Esophagus muscularis mucosa (tissue), 3 donors: ENCODE results near the gene HCFC1.

Experiments used
- POLR2A ChIP-seq: fragments of 450-650 bp; IDR thresholded peaks from one replicate; pipeline ENCODE4 v1.6.1; 2017; ENCODE audit warnings: antibody characterized with exemption, moderate library complexity, mild to moderate bottlenecking, low read depth
- TF ChIP-seq, protein P1 (sequence below), 3 experiments: fragments of 200-600 bp in 2 of 3; fragments of 450-650 bp in 1 of 3; sonication (generic) in 2 of 3; IDR thresholded peaks; one replicate each; pipeline ENCODE4 v1.5.1; 2017 to 2019; ENCODE audit warnings: antibody characterized with exemption in 3 of 3, mild to moderate bottlenecking in 2 of 3, moderate library complexity in 1 of 3

GRCh38 chrX:153919281-153919680 is 52.3 kb downstream of the HCFC1 start:
- no peak for TF ChIP-seq POLR2A
- TF ChIP-seq, protein P1, sequence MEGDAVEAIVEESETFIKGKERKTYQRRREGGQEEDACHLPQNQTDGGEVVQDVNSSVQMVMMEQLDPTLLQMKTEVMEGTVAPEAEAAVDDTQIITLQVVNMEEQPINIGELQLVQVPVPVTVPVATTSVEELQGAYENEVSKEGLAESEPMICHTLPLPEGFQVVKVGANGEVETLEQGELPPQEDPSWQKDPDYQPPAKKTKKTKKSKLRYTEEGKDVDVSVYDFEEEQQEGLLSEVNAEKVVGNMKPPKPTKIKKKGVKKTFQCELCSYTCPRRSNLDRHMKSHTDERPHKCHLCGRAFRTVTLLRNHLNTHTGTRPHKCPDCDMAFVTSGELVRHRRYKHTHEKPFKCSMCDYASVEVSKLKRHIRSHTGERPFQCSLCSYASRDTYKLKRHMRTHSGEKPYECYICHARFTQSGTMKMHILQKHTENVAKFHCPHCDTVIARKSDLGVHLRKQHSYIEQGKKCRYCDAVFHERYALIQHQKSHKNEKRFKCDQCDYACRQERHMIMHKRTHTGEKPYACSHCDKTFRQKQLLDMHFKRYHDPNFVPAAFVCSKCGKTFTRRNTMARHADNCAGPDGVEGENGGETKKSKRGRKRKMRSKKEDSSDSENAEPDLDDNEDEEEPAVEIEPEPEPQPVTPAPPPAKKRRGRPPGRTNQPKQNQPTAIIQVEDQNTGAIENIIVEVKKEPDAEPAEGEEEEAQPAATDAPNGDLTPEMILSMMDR (IDR thresholded peaks at IDR 0.05): no peak
